H7 (cell line): Measurements from ENCODE around the gene PCDHGB3. TPM values are rescaled to one million over a fixed set of nuclear protein-coding genes. Genes with fewer than 3 reads are reported as not detected.
A peak's percentile ranks its signal among the peaks of the same experiment; 100 is the strongest.
"Not testable (repeated sequence)": the region's sequence is repeated elsewhere in the genome, so short reads cannot be mapped to it uniquely, and the experiment has no call there.

ENCODE experiments used
- DNase-seq: peaks from one replicate; pipeline ENCODE4 v3.0.0; 2012
- H3K27me3 ChIP-seq: 2 replicates; pipeline ENCODE4 v1.6.0; 2011; ENCODE audit warnings: mild to moderate bottlenecking, low read length; ENCODE audit not compliant: control insufficient read depth, insufficient read depth
- H3K36me3 ChIP-seq: replicated peaks from 2 replicates; pipeline ENCODE4 v1.5.1; 2011; ENCODE audit warnings: low read length; ENCODE audit not compliant: control insufficient read depth, insufficient read depth
- H3K4me3 ChIP-seq: 2 replicates; pipeline ENCODE4 v1.5.1; 2011; ENCODE audit warnings: low read depth, mild to moderate bottlenecking, control low read depth, low read length, moderate library complexity; ENCODE audit not compliant: insufficient read depth
- total RNA-seq: library from RNA; depleted of rRNA; stranded (reverse); fragments of >200 nt; shearing (Covaris generic); gene quantifications from 2 replicates; pipeline ENCODE4 v1.2.3, GENCODE V29; 2014; rRNA removed

PCDHGB3 gene
- total RNA-seq, 1 experiment from 2014 or later = not detected

DNA sequence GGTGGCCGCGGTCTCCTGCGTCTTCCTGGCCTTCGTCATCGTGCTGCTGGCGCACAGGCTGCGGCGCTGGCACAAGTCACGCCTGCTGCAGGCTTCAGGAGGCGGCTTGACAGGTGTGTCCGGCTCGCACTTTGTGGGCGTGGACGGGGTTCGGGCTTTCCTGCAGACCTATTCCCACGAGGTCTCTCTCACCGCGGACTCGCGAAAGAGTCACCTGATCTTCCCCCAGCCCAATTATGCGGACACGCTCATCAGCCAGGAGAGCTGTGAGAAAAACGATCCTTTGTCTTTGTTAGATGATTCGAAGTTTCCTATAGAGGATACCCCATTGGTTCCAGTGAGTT lies 45.2 kb downstream of the PCDHGB3 start:
- not testable (repeated sequence) for DNase-seq, H3K4me3 ChIP-seq, H3K36me3 ChIP-seq
- peaks cover 11% of the 10 kb centered on the region for H3K27me3 ChIP-seq

DNA sequence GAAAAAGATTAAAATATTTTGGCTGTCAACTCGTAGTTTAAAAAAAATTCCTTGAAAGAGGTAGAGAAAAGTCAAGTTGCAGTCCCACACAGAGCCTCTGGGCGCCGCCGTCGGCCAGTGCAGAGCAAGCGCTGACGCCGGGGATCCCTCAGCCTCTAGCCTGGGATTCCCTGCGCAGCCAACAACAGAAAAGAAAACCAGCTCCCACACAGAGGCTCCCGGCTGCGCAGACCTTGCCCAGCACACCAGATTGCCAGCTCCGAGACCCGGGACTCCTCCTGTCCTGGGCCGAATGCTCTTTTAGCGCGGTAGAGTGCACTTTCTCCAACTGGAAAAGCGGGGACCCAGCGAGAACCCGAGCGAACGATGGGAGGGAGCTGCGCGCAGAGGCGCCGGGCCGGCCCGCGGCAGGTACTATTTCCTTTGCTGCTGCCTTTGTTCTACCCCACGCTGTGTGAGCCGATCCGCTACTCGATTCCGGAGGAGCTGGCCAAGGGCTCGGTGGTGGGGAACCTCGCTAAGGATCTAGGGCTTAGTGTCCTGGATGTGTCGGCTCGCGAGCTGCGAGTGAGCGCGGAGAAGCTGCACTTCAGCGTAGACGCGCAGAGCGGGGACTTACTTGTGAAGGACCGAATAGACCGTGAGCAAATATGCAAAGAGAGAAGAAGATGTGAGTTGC lies 47.6 kb downstream of the PCDHGB3 start, which contains the start of gene PCDHGB7:
Gene PCDHGB7 (plus strand): TSS at position 184 of the 679 bp plus-strand sequence. CDS start 183 bp downstream, at position 367.
- H3K27me3 ChIP-seq = peaks cover 11% of the 10 kb centered on the region
- DNase-seq = peak; percentile 91

DNA sequence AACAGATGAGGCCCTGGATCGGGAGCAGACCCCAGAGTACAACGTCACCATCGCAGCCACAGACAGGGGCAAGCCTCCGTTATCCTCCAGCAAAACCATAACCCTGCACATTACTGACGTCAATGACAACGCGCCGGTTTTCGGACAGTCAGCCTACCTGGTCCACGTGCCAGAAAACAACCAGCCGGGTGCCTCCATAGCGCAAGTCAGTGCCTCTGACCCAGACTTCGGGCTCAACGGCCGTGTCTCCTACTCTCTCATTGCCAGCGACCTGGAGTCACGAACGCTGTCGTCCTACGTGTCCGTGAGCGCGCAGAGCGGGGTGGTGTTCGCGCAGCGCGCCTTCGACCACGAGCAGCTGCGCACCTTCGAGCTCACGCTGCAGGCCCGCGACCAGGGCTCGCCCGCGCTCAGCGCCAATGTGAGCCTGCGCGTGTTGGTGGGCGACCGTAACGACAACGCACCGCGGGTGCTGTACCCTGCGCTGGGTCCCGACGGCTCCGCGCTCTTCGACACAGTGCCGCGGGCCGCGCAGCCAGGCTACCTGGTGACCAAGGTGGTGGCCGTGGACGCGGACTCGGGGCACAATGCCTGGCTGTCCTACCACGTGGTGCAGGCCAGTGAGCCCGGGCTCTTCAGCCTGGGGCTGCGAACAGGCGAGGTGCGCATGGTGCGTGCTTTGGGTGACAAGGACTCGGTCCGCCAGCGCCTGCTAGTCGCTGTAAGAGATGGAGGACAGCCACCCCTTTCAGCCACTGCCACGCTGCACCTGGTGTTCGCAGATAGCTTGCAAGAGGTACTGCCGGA lies 49.2 kb downstream of the PCDHGB3 start:
- Histone ChIP-seq H3K4me3 (no peak overlapping the region), H3K27me3 (peaks cover 11% of the 10 kb centered on the region), H3K36me3 (no peaks in the 10 kb centered on the region)
- DNase-seq = no peak

More for the DNA sequence above, 47.6 kb downstream of the PCDHGB3 start, which contains the start of gene PCDHGB7:
- H3K36me3 ChIP-seq = not testable (repeated sequence)
- H3K4me3 ChIP-seq = peak within 1 kb of the TSS; percentile 61

DNA sequence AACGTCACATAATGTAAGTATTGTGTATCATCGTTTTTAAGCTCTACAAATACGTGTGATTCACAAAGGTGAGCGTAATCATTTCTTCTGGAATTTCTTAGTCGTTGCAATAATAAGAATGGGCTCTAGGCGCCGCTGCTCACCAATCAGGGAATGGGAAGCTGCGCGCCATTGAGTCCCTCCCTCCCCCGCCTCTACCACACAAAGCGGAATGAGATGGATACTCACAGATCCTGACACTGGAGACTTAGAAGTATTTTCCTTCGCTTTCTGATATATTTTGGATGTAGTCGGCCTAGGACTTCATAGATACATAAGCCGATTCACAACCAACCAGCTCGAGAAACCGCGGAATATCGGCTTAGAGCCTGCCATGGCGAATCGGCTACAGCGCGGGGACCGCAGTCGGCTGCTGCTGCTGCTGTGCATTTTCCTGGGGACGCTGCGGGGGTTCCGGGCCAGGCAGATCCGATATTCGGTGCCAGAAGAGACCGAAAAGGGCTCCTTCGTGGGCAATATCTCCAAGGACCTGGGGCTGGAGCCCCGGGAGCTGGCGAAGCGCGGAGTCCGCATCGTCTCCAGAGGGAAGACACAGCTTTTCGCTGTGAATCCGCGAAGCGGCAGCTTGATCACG lies 50.9 kb downstream of the PCDHGB3 start, which contains the start of gene PCDHGA11:
Gene PCDHGA11 (plus strand): TSS at position 197 of the 634 bp plus-strand sequence. CDS start 177 bp downstream, at position 374.
- peak; percentile 81 for DNase-seq
- Histone ChIP-seq H3K36me3 (no peaks in the 10 kb centered on the region), H3K27me3 (peaks cover 11% of the 10 kb centered on the region), H3K4me3 (peak within 1 kb of the TSS; percentile 39; the same call in 1 of the 2 replicates)

DNA sequence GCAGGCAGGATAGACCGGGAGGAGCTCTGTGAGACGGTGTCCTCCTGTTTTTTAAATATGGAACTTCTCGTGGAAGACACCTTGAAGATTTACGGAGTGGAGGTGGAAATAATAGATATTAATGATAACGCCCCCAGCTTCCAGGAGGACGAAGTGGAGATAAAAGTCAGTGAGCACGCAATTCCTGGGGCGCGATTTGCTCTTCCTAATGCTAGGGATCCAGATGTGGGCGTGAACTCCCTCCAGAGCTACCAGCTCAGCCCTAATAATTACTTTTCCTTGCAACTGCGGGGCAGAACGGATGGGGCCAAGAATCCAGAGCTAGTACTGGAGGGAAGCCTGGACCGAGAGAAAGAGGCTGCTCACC lies 51.4 kb downstream of the PCDHGB3 start:
- Histone ChIP-seq H3K27me3 (peaks cover 11% of the 10 kb centered on the region), H3K36me3 (no peaks in the 10 kb centered on the region), H3K4me3 (peak overlapping the region; percentile 39; the same call in 1 of the 2 replicates)
- DNase-seq = no peak

Other genes with a start within 250 kb of the PCDHGB3 start
- 0.35 and 0.41 TPM in 2 replicates for gene PCDHB4, start 248.4 kb upstream of the PCDHGB3 start, total RNA-seq
- 0.07 TPM in 2 replicates for gene PCDHB5, start 235.0 kb upstream of the PCDHGB3 start, total RNA-seq
- gene PCDHB6, start 220.2 kb upstream of the PCDHGB3 start, total RNA-seq = not detected in 2 replicates
- gene PCDHB7, start 197.6 kb upstream of the PCDHGB3 start, total RNA-seq = 0.03 TPM in 1 of 2 replicates, not detected in the other
- gene PCDHB8, start 192.5 kb upstream of the PCDHGB3 start, total RNA-seq = not detected in 2 replicates
- gene PCDHB16, start 187.9 kb upstream of the PCDHGB3 start, total RNA-seq = 0.03 and 0.07 TPM in 2 replicates
- not detected in 2 replicates for gene PCDHB9, start 183.1 kb upstream of the PCDHGB3 start, total RNA-seq
- 0.03 and 0.33 TPM in 2 replicates for gene PCDHB10, start 177.9 kb upstream of the PCDHGB3 start, total RNA-seq
- gene PCDHB11, start 170.6 kb upstream of the PCDHGB3 start, total RNA-seq = 0.03 and 0.18 TPM in 2 replicates
- gene PCDHB12, start 161.5 kb upstream of the PCDHGB3 start, total RNA-seq = not detected in 2 replicates
- gene PCDHB13, start 156.3 kb upstream of the PCDHGB3 start, total RNA-seq = 0.03 TPM in 1 of 2 replicates, not detected in the other
- gene PCDHB14, start 146.9 kb upstream of the PCDHGB3 start, total RNA-seq = 0.10 and 0.26 TPM in 2 replicates
- gene PCDHB15, start 124.8 kb upstream of the PCDHGB3 start, total RNA-seq = not detected in 2 replicates
- 0.14 TPM in 1 of 2 replicates, not detected in the other for gene SLC25A2, start 66.2 kb upstream of the PCDHGB3 start, total RNA-seq
- gene TAF7, start 49.5 kb upstream of the PCDHGB3 start, total RNA-seq = 39.5 and 41.8 TPM in 2 replicates
- gene PCDHGA1, start 39.7 kb upstream of the PCDHGB3 start, total RNA-seq = not detected in 2 replicates
- gene PCDHGA2, start 31.5 kb upstream of the PCDHGB3 start, total RNA-seq = not detected in 2 replicates
- 0.14 TPM in 1 of 2 replicates, not detected in the other for gene PCDHGA3, start 26.4 kb upstream of the PCDHGB3 start, total RNA-seq
- gene PCDHGB1, start 20.1 kb upstream of the PCDHGB3 start, total RNA-seq = not detected in 2 replicates
- 0.03 TPM in 1 of 2 replicates, not detected in the other for gene PCDHGA4, start 15.2 kb upstream of the PCDHGB3 start, total RNA-seq
- 0.03 TPM in 1 of 2 replicates, not detected in the other for gene PCDHGB2, start 10.2 kb upstream of the PCDHGB3 start, total RNA-seq
- not detected in 2 replicates for gene PCDHGA5, start 6.1 kb upstream of the PCDHGB3 start, total RNA-seq
- 0.04 TPM in 1 of 2 replicates, not detected in the other for gene PCDHGA6, start 3.6 kb downstream of the PCDHGB3 start, total RNA-seq
- gene PCDHGA7, start 12.5 kb downstream of the PCDHGB3 start, total RNA-seq = not detected in 2 replicates
- gene PCDHGB4, start 17.5 kb downstream of the PCDHGB3 start, total RNA-seq = 0.66 and 1.4 TPM in 2 replicates
- 0.22 TPM in 1 of 2 replicates, not detected in the other for gene PCDHGA8, start 22.4 kb downstream of the PCDHGB3 start, total RNA-seq
- not detected in 2 replicates for gene PCDHGB5, start 27.7 kb downstream of the PCDHGB3 start, total RNA-seq
- gene PCDHGA9, start 32.5 kb downstream of the PCDHGB3 start, total RNA-seq = 0.04 and 0.10 TPM in 2 replicates
- gene PCDHGB6, start 37.8 kb downstream of the PCDHGB3 start, total RNA-seq = 1.7 and 1.9 TPM in 2 replicates
- gene PCDHGA10, start 42.7 kb downstream of the PCDHGB3 start, total RNA-seq = 0.35 and 0.78 TPM in 2 replicates
- gene PCDHGB7, start 47.4 kb downstream of the PCDHGB3 start, total RNA-seq = 4.4 and 4.6 TPM in 2 replicates
- 0.21 and 0.30 TPM in 2 replicates for gene PCDHGA11, start 50.8 kb downstream of the PCDHGB3 start, total RNA-seq
- 0.10 and 0.44 TPM in 2 replicates for gene PCDHGA12, start 60.3 kb downstream of the PCDHGB3 start, total RNA-seq
- gene PCDHGC3, start 105.7 kb downstream of the PCDHGB3 start, total RNA-seq = 27.4 and 31.7 TPM in 2 replicates
- 9.9 and 12.5 TPM in 2 replicates for gene PCDHGC4, start 114.8 kb downstream of the PCDHGB3 start, total RNA-seq
- 0.44 and 1.8 TPM in 2 replicates for gene PCDHGC5, start 118.8 kb downstream of the PCDHGB3 start, total RNA-seq
- 31.2 and 37.5 TPM in 2 replicates for gene DIAPH1, start 248.8 kb downstream of the PCDHGB3 start, total RNA-seq